Kasumi-1 (cell line): Measurements from ENCODE around the gene ADORA3.

Experiments
- DNase-seq, 2 experiments: peaks; one replicate each; lab custom pipeline; 2025; lab: John Stamatoyannopoulos, UW

ADORA3 gene

DNA sequence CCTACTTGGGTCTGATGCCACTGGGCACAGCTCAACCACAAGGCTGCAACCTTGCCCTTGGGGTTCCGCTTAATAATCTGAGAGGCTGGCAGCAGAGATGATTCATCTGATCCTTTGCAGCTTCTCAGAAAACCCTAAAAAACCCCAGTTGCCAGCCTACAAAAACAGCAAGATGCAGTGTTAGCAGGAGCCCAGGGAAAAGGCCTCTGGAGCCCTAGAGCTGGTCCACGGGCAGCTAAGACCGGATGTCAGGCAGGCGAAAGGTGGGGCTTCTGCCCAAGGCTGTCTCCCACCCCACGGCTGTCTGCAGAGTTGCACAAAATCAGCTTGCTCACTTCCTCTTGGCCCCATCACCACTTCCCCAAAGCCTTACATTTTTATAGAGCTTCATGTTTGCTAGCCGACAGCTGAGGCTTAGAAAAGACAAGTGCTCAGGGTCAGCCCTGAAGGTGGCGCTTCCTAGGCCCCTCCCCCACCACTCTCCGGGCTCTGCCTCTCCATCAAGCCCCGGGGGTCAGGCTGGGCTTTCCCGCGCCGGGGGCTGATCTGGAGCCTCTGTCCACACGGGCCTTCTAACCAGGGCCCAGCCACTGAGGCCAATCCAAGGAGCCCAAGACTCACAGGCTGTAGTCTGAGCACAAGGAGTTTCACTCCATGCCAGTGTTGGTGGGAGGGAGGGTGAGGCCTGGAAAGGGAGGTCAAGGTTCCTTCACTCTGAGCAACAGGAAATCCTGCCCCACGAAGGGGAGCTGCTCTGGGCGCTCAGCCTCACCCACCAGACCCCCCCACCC, 4.2 kb upstream of the ADORA3 start:
- peak; percentile 98 to 99 for DNase-seq

DNA sequence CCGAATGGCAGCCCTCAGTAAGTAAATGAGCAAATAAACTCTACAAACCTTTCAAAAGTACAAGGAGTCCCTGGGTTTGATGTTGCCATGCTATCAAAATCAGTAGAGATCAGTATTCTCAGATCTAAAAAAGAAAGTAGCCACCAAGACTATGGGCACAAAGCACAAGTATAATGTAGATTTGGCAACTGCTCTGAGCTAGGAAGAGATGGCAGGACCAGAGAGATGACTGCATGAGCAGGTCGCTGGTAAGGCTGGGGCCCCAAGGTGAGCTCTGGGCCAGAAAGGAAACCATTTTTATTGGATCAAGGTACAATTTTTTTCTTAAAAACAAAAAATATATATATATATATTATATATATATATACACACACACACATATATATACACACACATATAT, 3.1 kb upstream of the ADORA3 start:
- DNase-seq = no peak

DNA sequence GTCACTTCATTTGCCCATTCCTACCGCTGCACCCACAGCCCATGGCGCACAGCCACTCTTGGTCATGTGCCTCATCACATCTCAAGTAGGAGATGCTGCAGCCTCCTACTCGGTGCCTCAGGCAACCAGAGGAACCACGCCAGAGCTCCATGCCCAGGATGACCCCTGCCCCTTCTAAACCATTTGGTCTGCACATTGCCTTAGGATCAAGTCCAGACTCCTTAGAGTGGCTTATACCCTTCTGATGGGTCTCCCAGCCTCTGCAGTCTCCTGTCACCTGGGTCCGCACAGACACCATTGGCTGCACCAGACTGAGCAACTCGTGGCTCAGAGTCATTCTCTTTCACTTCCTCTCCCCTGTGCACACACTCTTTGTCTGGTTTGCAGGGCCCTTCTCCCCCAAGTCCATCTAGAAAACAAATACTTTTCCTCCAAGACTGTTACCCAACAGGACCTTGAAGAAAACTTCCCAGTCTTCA, 2.2 kb upstream of the ADORA3 start:
- DNase-seq = peak; percentile 25 to 28

DNA sequence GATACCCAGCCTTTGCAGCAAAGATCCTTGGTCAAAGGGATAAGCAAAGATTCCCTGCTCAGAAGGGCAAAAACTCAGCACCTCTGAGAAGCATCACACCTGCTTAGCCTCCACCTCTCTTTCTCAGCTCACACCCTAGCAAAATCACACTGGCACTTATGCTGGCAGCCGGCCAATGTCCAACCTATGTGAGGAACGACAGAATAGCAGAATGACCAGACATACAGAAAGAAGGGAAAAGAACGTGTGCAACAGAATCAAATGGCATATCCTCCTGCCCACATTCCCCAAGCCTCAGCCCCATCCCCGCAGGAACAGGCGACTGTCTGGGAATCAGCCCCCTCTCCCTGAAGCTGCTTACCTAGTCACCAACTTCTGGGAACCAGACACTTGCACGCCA, 664 bp upstream of the ADORA3 start:
- no peak for DNase-seq

DNA sequence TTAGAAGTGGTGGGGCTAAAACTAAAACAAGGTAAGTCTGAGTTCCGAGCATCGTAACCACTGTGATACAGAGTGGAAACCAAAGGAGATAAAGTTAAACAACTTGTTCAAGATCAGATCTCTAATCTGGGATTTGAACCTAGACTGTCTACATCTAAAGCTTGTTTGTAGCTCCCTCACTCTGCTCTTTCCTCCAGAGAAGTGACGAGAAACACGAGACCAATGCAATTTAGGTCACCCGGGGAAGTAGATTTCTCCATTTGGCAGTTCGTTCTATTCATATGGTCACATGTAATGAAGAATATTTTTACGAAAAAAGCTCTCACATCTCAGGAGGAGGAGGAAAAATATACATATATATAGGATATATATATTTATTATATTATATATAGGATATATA, 1.8 kb downstream of the ADORA3 start:
- DNase-seq = no peak

DNA sequence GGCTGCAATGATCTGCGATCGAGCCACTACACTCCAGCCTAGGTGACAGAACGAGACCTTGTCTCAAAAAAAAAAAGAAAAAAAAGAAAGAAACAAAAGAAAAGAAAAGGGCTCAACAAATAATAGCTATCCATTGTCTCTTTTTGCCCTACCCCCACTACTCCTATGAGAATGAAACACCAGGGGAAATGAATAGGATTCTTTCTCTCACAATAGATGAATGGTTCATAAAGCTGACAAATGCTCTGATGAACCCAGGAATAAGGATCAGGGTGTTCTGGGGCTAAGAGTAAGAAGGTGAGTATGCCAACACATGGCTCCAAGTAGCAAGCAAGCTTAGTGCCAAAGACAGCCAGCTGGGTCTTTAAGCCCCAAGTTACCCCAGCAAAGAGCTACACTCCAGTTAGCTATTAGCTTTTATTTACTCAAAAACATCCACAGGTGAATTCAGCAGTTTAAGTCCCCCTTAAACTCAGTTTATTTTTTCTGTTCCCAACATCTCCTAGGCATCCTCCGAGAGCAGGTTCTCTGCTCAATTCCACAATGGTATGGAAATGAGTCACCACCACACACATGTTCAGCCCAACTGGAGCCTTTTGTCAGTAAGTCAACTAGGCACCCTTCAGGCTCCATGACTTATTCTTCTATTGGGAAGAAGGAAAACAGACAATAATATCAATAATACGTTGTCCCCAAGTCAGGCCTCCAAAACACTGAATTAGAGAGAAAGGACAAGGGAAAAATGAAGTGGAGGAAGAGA, 4.2 kb downstream of the ADORA3 start:
- DNase-seq = no peak

DNA sequence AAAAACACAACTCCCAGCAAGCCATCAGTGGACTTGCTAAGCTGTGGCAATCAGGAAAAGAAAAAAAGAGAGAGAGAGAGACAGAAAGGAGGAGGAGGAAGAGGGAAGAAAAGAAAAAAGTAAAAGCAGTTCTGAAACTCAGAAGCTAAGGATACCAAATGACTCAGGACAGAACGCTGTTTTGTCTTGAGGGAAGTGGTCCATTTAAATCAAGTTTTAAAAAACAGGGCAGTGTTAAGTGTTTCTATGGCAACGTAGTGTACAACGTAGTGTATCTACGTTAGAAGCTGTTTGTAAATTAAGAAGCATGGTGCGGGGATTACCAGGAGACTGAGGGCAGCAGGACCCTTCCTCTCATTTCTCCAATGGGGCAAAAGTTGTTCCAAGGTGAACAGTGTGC, 5.8 kb downstream of the ADORA3 start:
- no peak for DNase-seq

DNA sequence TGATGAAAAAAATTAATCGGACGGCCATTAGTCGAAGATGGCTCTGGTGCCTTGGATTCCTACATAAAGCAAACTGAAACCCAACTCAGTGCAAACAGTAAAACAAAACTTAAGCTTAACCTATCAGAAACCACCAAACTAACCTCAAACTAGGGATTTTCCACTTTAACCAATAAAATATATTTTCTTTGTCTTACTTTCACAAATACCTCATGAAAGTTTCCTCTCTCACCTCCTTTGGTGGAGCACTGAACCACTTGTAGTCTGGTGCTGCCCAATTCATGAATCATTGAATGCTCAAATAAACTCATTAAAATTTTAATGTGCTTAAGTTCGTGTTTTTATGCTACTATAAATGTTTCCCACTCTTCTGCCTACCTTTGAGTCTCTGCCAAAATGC, 7.0 kb downstream of the ADORA3 start:
- DNase-seq = no peak

DNA sequence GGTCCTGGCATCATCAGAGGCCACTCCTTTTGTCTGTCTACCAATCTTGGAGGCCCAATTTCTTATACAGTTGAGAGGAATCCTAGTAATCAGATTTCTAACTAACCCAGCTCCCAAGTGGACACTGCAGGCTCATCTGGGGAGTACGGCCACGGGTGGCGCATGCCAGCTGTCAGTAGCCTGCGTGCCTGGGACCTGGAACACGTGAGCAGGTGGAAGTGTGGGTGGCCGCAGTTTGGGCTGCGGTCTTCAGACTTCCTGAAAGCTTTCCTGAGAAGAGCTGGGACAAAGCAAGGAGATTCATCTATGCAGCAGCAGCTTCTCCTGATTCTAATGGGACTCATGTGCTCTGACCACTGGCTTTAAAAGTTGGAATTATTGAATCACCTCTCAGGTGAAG, 12.4 kb downstream of the ADORA3 start:
- DNase-seq = no peak

DNA sequence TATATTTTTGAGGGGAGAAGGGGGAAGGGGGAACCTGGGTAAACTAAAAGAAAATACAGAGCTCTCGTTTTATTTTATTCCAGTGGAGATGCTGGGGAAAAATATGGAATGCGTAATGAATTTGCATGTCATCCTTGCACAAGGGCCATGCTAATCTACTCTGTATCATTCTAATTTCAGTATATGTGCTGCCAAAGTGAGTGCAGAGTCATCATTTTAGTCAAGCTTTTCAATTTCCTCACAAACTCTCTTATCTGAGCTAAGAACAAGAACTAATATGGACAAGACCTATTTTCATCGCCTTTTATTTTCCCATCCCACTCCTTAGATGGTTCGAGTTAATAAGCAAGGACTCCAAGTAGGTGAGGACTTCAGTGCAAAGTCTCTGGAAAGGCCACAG, 13.2 kb downstream of the ADORA3 start:
- no peak for DNase-seq

DNA sequence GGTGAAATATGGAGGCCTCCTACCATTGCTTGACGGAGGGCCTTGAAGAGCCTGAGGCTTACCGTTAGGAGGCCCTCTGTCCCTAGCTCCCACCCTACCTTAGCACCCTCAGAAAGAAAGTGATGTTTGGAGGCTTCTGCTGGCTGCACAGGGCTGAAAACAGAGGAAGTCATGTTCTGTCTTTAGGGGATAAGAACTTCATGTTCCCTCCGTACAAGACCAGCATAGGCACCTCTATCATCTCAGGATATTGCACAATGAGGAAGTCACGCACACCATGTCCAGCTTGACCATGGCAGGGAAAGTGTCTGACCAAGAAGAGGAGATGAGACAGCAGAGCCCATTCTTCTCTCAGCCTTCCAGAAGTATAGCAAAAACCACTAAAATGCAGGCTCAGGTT, 13.8 kb downstream of the ADORA3 start:
- peak; percentile 20 to 23 for DNase-seq

DNA sequence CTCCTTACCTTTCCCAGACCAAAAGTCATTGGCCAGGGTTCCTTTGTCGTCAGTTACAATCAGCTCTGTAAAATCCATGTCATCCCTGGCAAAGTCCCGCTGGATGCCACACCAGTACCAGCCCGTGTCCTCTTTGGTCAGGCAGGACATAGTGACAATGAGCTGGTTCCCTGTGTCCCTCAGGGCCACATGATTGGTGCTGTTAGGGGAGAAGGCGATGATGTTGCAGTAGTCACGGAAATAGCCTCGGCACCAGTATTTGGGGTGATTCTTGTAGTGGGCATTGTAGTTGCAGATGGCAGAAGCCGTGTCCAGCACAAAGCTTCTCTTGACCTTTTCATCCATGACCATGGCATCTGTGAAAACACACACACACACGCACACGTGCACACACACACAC, 14.8 kb downstream of the ADORA3 start:
- DNase-seq = no peak

DNA sequence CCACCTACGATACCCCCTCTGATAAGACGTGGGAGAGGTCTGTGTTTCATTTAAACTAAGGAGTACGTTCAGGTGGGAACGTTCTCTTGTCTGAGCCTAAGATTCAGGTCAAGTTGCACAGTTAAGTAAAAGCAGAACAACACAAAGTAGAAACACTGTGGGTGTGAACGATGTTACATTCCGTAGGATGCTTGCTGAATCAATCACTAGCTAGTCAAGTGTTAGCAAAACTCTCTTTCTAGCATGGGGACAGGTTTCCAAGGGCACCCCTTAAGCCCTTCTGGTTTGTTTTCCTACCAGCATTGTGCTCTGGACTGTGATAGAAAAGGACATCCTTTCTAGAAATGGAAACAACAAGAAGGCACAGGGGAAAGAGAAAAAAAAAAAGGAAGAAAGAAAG, 16.3 kb downstream of the ADORA3 start:
- DNase-seq = no peak

DNA sequence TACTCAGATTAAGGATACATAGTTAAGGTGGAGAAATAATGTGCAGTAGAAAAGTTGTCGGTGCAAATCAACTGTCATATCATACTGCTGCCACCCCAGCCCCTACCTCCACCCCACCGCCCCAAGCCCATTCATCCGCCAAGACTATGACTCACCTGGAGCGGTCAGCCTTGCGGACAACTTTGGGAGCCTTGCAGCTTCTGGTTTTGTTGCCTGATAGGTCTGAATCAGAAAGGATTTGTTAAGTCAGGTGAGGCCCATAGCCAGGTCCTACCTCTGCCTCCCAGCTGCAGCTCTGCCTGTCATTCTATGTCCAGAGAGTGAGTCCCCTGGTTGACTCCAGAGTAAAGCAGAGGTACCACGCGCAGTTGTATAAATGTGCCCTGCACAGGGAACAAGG, 17.0 kb downstream of the ADORA3 start:
- DNase-seq = no peak

DNA sequence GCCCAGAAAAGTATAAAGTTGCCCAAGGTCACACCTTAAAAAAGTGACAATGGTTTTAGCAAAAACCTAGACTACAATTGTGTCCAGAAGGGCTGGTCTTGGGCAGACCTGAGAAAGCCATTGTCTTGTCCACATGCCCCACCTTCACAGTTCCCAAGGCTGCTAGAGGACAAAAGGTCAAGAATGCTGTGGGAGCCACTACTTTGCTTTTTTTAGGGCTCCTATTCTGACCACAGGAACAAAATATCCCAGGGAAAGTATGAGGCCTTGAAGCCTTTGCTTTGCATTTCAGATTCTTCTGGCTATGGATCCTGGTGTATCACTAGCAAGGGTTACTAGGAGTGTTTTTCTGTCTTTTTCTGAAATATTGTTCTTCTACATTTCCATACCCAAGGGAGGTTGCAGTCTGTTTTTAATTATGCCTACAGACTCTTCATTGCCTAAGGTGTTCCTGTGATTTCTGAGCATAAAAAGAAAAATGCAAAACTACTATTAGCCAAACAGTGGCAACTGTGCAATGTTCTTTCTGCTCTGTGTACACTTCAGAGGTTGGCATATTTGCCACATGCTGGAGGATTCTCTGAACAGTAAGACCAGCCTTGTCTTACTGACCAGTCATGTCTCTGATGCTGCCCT, 18.9 kb downstream of the ADORA3 start:
- DNase-seq = no peak

DNA sequence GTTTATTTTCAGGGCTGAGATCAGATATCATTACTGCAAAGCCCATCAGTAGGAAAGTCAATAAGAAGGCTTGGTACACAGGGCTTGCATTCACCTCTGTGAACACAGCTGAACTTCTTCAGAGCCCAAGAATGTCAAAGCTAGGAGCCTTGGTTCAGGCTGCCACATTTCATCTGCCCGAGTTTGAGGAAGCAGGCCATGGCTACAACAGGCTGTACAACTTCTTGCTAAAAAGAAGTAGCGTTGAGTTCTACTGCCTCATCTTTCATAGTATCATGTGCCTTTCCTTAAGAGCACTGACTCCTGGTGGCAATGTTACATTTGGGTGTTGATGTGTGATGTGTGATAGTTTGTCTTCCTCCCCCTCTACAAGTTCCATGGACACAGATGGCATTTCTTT, 19.6 kb downstream of the ADORA3 start:
- DNase-seq = no peak

DNA sequence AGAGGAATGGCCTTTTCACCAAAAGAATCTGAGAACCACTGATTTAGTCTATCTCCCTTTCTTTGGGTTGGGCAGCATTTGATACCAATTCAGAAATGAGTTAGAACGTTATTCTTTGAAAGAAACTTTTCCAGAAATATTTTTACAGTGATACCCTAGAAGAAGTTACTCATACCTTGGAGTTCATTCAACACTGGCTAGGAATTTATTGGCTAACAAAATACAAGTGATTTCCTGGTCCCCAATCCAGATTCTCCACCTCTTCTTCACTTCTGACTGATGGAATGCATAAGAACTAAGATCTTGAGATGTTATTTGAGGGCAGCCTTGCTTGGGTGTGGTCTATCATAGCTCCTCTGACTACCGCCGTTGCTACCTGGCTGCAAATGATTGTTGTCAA, 20.3 kb downstream of the ADORA3 start:
- no peak for DNase-seq

DNA sequence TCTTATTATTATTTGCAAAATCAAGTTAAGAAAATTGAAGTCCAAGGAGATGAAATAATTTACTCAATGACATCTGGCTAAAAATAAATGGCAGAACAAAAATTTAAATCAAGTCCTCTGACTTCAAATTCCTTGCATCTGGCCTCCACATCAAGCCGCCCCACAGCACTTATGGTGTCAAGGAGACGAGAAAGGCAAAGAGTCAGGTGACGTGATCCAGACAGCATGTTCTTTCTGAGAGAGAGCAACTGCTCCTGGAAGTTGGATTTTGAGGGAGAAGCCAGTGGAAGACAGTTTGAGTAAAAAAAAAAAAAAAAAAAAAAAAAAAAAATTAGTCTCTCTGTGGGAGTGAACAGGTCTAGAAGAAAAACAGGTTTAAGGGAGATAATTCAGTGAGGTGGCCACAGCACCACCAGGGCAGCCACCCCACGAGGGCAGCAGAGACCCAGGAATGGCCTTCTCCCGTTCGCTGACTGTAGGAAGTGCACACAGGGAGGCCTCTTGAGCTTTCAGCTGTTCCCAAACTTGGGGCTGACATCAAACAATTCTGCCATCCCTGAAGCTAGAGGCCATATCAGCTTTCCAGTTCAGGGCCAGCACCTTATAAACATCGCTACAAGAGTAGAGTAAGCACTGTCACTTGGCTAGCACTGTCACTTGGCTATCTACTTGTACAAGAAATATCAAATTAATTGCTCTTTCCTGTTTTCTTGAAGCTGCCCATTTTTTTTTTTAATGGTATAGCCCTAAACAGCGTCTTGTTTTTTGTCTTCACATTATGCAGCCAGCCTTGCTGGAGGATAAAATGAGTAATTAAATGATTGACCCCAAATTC, 21.8 kb downstream of the ADORA3 start:
- DNase-seq = peak; percentile 79 to 87

DNA sequence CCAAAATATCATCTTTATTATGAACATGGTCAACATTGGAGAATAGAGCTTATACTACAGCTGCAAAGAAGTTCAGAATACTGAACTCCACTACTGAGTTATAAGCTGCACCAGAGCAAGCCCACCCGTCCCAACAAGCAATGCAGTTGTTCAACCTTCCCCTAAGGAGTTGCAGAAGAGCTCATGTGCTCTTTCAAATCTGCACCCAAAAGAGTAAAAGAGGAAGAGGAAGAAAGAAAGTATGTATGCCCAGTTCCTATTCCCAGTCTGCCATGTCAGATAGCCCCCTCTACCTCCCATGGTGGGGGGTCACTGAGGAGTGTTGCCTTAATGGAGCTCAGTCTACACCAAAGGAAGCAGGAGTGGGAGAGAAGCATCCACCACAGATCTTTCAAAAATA, 22.8 kb downstream of the ADORA3 start:
- peak; percentile 21 to 36 for DNase-seq

DNA sequence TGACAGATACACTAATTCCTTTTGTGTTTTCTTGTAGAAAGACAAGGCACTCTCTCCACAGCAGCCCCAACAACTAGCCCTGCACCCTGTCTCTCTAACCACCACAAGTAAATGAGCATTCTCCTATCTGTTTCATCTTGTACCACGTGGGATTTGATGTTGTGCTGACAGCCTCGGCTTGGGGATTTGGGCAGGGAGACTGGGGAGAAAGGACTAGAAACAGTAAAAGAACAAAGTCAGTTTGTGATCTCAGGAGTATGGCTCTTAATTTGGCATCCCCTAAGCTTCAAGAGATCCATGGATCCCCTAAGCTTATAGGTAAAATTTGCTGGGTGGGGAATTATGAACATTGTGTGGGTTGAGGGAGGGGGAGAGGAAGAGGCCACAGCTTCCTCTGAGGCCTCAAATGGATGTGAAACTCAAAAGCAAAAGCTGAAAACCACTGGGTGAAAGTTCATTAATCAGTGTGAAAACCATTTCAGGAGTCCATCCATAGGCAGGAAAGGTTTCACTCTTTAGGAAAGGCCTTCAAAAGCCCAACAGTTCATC, 26.6 kb downstream of the ADORA3 start:
- DNase-seq = peak; percentile 21 to 40

DNA sequence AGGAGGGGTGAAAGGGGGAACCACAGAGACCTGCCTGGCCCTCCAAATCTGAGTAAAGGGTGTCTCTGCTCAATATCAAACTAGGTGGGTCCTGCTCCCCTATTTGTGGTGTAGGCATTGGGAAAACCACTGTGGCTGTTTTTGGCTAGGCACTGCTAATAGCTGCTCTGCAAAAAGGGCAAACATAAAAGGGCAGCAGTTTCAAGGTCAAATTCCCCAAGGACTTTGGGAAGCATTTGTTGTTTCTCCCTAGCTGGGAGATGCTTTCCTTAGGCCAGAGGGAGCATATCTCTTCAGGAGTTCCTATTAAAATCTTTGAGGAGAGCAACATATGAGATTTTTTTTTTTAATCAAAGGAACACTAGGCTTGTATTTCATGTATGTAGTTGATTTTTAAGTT, 27.2 kb downstream of the ADORA3 start:
- DNase-seq = no peak

DNA sequence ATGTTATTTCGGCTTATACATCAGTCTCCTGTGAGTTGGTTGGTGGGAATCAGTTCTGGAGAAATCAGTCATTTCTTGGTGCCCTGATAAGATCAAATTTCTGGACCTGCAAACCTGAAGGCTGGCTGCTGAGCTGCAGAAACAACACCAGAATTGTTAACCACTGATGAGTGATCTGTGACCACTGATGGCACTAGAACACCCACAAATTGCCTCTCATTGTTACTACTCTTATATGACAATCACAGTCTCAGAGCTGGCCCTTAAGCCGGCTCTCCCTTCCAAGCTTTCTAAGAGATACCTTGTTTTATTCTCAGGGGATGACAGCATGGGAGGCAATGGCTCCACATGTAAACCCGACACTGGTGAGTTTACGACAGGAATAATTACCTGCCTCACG, 27.7 kb downstream of the ADORA3 start:
- no peak for DNase-seq
